Mucosa of descending colon (tissue), 3 donors: ENCODE data around the gene CP. TPM values are rescaled to one million over a fixed set of nuclear protein-coding genes. Genes with fewer than 3 reads are reported as not detected.
"Not testable (repeated sequence)": the region's sequence is repeated elsewhere in the genome, so short reads cannot be mapped to it uniquely, and the experiment has no call there.

Experiments
- ATAC-seq: fragments of 200-7000 bp; cut with Tn5 transposase; one replicate; pipeline ENCODE4 v1.9.1; 2020; ENCODE audit warnings: mild to moderate bottlenecking, moderate library complexity
- DNase-seq, 3 donors: peaks; one replicate each; pipeline ENCODE4 v3.0.0-alpha.2; 2020
- H3K36me3 ChIP-seq: fragments of 200-600 bp; one replicate; pipeline ENCODE4 v1.8.0; 2021; ENCODE audit warnings: low read depth, mild to moderate bottlenecking
- H3K4me1 ChIP-seq: fragments of 200-600 bp; one replicate; pipeline ENCODE4 v1.8.0; 2021; ENCODE audit warnings: low read depth, mild to moderate bottlenecking
- H3K4me3 ChIP-seq: fragments of 200-600 bp; one replicate; pipeline ENCODE4 v1.8.0; 2021; ENCODE audit warnings: mild to moderate bottlenecking
- H3K9me3 ChIP-seq: fragments of 200-600 bp; one replicate; pipeline ENCODE4 v1.8.0; 2021; ENCODE audit warnings: mild to moderate bottlenecking
- intact Hi-C, 2 donors: fragments of 100-400 bp; cut with DNase I in 1 of 2; cut with micrococcal nuclease in 1 of 2; formaldehyde crosslinking; loops; one replicate each; pipeline versions ENCODE4 v1.11.0 to v1.11.1; 2022; cut with DNase I, micrococcal nuclease
- total RNA-seq, 3 donors: library from RNA; stranded (reverse); fragmentation: NEBNext Ultra II Directional in 2 of 3; extraction: Animal tissue kit (Norgen Biotek cat#: 25700) in 2 of 3; gene quantifications; one replicate each; pipeline versions ENCODE4 v1.2.1 to v1.2.4, GENCODE V29; 2021 to 2023
- TF ChIP-seq, protein P1 (sequence below): fragments of 200-600 bp; IDR thresholded peaks from one replicate; pipeline ENCODE4 v1.8.0; 2022; ENCODE audit warnings: antibody characterized with exemption, mild to moderate bottlenecking
- donor health status: DM: no; HTN: no; CAD: no; lungs with moderate emphysema.
- donor health status: DM: no; HTN: no; CAD: no.
- donor health status: DM: no; HTN: yes; CAD: no.

The CP gene
- total RNA-seq, 3 donors from 2014 or later: 5.7 to 13.4 (median 11.6) TPM

DNA sequence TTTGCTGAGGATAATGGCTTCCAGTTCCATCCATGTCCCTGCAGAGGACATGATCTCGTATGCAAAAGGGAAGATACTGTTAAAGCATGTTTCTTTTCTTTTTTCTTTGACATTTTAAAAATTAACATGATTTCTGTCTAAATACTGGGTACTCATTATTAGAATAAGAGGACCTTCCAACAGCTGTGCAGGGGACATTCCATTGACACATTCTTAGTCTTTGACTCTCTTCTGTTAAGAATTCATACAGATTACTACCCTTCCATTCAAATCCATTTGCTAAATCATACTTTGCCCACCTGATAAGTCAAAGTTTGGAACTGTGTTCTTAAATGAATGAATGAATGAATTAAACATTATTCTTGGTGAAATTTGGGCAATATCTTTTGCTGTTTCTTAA, 5.1 kb upstream of the CP start:
- Histone ChIP-seq H3K36me3 (no peaks in the 10 kb centered on the region), H3K4me1 (peaks cover 6% of the 10 kb centered on the region), H3K9me3 (no peaks in the 10 kb centered on the region), H3K4me3 (no peak overlapping the region)
- DNase-seq (no peak), ATAC-seq (no peak)
- intact Hi-C loops: no loop called here
- TF ChIP-seq, protein P1, sequence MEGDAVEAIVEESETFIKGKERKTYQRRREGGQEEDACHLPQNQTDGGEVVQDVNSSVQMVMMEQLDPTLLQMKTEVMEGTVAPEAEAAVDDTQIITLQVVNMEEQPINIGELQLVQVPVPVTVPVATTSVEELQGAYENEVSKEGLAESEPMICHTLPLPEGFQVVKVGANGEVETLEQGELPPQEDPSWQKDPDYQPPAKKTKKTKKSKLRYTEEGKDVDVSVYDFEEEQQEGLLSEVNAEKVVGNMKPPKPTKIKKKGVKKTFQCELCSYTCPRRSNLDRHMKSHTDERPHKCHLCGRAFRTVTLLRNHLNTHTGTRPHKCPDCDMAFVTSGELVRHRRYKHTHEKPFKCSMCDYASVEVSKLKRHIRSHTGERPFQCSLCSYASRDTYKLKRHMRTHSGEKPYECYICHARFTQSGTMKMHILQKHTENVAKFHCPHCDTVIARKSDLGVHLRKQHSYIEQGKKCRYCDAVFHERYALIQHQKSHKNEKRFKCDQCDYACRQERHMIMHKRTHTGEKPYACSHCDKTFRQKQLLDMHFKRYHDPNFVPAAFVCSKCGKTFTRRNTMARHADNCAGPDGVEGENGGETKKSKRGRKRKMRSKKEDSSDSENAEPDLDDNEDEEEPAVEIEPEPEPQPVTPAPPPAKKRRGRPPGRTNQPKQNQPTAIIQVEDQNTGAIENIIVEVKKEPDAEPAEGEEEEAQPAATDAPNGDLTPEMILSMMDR: no peak

DNA sequence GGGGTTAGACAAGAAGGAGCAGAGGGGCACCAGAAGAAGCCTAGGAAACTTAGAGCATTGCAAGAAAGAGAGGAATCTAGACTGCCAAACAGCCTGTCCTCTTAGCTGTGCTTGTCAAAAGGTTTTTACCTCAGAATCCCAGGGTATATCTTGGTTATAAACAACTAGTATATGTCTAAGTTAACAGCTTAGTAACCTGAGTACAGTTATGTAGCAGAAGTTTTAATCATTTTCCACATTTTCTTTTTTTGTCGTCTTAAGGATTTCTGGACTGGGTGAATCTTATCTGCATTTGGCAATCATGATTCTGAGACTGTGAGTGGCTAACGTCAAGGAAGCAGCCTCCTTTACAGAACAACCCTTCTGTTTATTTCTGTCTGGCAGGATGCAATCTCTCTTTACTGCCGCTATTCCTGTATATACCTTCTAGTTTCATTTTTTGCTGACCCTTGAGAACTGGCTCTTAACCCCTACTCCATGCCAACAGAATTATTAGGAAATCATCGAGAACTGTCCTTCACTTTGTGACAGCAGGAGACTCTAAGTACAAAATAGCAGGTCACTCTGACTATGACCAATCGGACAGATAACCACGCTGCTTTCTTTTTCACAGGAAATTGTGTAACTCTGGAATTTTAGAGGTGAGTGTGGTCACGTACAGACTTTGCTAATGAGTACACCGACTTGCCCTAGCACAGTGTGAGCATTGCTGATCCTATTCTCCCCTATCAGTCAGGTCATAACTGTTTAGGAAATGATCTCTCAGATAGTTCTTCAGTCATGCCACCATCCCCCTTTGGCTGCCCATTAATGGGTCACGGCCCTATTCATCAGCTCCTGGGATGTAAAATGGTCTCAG, 3.3 kb upstream of the CP start:
- H3K4me3 ChIP-seq: no peak overlapping the region
- DNase-seq (no peak), ATAC-seq (peak; percentile 90)
- peaks cover 6% of the 10 kb centered on the region for H3K4me1 ChIP-seq
- no peaks in the 10 kb centered on the region for H3K9me3 ChIP-seq
- no peaks in the 10 kb centered on the region for H3K36me3 ChIP-seq
- intact Hi-C loops: no loop called here
- TF ChIP-seq, protein P1: no peak

DNA sequence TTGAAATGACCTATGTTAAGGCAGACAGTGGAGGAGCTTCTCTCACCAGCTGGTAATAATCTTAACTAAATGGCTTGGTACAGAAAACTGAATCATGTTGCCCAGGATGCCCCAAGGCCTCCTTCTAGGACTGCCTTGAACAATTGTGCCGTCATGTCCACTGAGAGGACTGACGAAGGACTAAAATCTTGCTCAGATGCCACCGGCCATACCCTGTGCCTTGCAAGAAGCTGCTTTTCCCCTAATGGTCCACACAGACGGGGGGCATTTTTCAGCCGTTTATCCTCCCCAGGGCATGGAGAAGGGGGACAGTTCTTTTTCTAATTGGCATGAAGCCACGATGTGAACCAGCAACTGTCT, 1.8 kb upstream of the CP start:
- H3K36me3 ChIP-seq: no peaks in the 10 kb centered on the region
- DNase-seq: no peak
- no peaks in the 10 kb centered on the region for H3K9me3 ChIP-seq
- ATAC-seq: no peak
- TF ChIP-seq, protein P1: no peak
- peaks cover 6% of the 10 kb centered on the region for H3K4me1 ChIP-seq
- H3K4me3 ChIP-seq: no peak overlapping the region
- intact Hi-C loops: no loop called here

DNA sequence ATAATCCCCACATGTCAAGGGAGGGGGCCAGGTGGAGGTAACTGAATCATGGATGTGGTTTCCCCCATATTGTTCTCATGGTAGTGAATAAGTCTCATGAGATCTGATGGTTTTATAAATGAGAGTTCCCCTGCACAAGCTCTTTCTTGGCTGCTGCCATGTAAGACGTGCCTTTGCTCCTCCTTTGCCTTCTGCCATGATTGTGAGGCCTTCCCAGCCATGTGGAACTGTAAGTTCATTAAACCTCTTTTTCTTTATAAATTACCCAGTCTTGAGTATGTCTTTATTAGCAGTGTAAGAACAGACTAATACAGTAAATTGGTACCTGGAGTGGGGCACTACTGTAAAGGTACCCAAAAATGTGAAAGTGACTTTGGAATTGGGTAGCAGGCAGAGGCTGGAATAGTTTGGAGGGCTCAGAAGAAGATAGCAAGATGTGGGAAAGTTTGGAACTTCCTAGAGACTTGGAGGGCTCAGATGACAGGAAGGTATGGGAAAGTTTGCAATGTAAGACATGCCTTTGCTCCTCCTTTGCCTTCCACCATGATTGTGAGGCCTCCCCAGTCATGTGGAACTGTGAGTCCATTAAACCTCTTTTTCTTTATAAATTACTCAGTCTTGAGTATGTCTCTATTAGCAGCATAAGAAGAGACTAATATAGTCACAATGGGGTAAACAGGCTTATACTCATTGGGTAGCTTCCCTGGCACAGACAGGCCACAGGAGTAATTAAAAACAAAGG, 2.1 kb downstream of the CP start:
- H3K9me3 ChIP-seq, H3K36me3 ChIP-seq, H3K4me3 ChIP-seq, intact Hi-C loops, DNase-seq, ATAC-seq: not testable (repeated sequence)
- peaks cover 18% of the 10 kb centered on the region for H3K4me1 ChIP-seq

DNA sequence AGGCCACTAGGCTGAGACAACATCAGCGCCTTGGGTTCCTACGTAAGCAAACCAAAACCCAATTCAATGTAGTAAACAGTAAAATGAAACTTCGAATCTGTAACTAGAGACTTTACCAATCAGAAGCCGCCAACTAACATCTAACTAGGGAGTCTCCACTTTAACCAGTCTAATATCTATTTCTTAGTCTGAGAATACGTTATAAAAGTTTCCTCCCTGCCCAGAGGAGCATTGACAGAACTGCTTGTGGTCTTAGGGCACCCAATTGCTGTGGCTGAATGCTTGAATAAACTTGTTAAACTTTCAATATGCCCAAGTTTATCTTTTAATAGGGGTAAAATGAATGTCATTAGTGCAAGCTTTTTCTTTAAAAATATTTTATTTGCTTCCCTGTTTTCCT, 4.3 kb downstream of the CP start:
- Histone ChIP-seq H3K9me3 (no peaks in the 10 kb centered on the region), H3K36me3 (no peaks in the 10 kb centered on the region), H3K4me1 (peaks cover 18% of the 10 kb centered on the region), H3K4me3 (no peak overlapping the region)
- DNase-seq: no peak
- intact Hi-C loops: no loop called here
- TF ChIP-seq, protein P1: no peak
- ATAC-seq: no peak
